AG09309 (cell line): Measurements from ENCODE around the gene RASSF4.

ENCODE experiments used
- DNase-seq: peaks from one replicate; pipeline ENCODE4 v3.0.0-alpha.2; 2010; ENCODE audit warnings: low read depth
- H3K4me3 ChIP-seq: 2 replicates; pipeline ENCODE4 v1.5.1; 2011; ENCODE audit warnings: mild to moderate bottlenecking, low read depth, low read length, moderate library complexity; ENCODE audit not compliant: control insufficient read depth
- CTCF ChIP-seq: IDR thresholded peaks from 2 replicates; pipeline ENCODE4 v1.5.1; 2011; ENCODE audit warnings: mild to moderate bottlenecking, low read depth, low read length, inconsistent platforms; ENCODE audit not compliant: insufficient read depth, control insufficient read depth; ENCODE audit errors: missing control alignments

Gene RASSF4

GRCh38 chr10:44968091-44968490 lies 8.5 kb downstream of the RASSF4 start:
- no peak for DNase-seq
- H3K4me3 ChIP-seq, result no peak overlapping the region
- TF ChIP-seq CTCF, result no peak

GRCh38 chr10:44968500-44969400 lies 9.1 kb downstream of the RASSF4 start:
- TF ChIP-seq CTCF, result no peak
- no peak overlapping the region for H3K4me3 ChIP-seq
- DNase-seq, result no peak

- DNase-seq, result no peak
- no peak overlapping the region for H3K4me3 ChIP-seq
- no peak for TF ChIP-seq CTCF
Observed at GRCh38 chr10:44969854-44970253, 10.3 kb downstream of the RASSF4 start.

- H3K4me3 ChIP-seq, result no peak overlapping the region
- TF ChIP-seq CTCF, result no peak
- DNase-seq, result no peak
Observed at GRCh38 chr10:44970812-44971395, 11.3 kb downstream of the RASSF4 start.

- no peak for DNase-seq
- no peak for TF ChIP-seq CTCF
Observed at GRCh38 chr10:44971434-44971833, 11.8 kb downstream of the RASSF4 start.

GRCh38 chr10:44971935-44972757 lies 12.5 kb downstream of the RASSF4 start:
- DNase-seq, result no peak
- TF ChIP-seq CTCF, result no peak
- H3K4me3 ChIP-seq, result no peak overlapping the region

More at GRCh38 chr10:44971434-44971833, 11.8 kb downstream of the RASSF4 start:
- no peak overlapping the region for H3K4me3 ChIP-seq
